Uterus (tissue), 2 donors: ENCODE results near the gene SLC25A34.

ENCODE experiments used
- CTCF ChIP-seq, 4 experiments: fragments of 200-600 bp in 2 of 4; fragments of 450-650 bp in 2 of 4; sonication (generic) in 2 of 4; IDR thresholded peaks; one replicate each; pipeline ENCODE4 v1.5.1; 2016 to 2019; ENCODE audit warnings: antibody characterized with exemption in 4 of 4, mild to moderate bottlenecking in 2 of 4, moderate library complexity in 1 of 4
- POLR2A ChIP-seq, 2 donors: fragments of 450-650 bp; IDR thresholded peaks; one replicate each; pipeline ENCODE4 v1.6.1; 2016; ENCODE audit warnings: antibody characterized with exemption in 2 of 2, mild to moderate bottlenecking in 1 of 2, moderate library complexity in 1 of 2

GRCh38 chr1:15700508-15700907, 35.5 kb upstream of the SLC25A34 start:
- TF ChIP-seq CTCF (IDR thresholded peaks at IDR 0.05) (no peak), POLR2A (IDR thresholded peaks at IDR 0.05) (no peak)
